CD4-positive, alpha-beta T cell treated with Interferon gamma for 1 hour (primary cell): ENCODE measurements around the gene LRRC37B.
"Not testable (repeated sequence)": the region's sequence is repeated elsewhere in the genome, so short reads cannot be mapped to it uniquely, and the experiment has no call there.

Experiments
- DNase-seq: peaks from one replicate; pipeline ENCODE4 v3.0.0-alpha.2; 2020

Gene LRRC37B

DNA sequence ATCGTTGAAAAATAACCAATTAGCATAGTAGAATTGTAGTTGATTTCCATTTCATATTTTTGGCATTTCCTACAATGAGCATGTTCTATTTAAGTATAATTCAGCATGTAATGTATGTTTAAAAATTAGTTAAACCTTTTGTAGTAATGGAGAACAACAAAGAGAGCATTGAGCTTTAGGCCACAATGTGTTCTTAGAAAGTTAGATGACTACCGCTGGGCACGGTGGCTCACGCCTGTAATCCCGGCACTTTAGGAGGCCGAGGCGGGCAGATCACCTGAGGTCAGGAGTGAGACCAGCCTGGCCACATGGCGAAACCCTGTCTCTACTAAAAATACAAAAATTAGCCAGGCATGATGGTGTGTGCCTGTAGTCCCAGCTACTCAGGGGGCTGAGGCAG, 93.1 kb downstream of the LRRC37B start:
- not testable (repeated sequence) for DNase-seq

DNA sequence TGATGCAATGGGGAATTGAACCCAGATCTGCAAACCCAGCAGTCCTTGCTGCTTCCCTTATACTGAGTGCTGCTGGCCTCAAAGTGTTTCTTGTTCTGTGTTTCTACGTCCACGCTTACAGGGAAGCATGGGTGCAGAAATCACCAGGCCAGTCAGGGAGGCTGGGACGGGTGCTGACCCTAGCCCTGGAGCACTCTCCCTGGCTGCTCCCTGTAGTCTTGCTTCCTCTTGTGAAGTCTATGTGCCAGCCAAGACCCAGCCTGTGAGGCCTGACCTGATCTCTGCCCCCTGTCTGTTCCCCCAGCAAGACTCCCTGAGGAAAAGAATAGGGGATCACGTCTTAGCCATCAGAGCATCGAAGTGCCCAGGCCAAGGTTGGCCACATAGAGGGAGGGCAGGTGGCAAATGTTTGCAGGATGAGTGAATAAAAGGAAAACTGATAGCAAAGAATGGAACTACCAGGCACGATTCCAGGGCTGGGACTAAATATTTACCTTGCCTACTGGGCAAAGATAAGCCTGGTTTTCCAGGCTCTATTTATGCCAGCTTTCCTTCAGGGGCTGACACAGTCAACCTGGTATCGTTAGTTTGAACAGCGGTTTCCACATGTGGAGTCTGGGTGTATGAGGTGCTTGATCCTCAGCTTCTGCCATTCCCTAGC, 93.9 kb downstream of the LRRC37B start:
- DNase-seq = no peak

DNA sequence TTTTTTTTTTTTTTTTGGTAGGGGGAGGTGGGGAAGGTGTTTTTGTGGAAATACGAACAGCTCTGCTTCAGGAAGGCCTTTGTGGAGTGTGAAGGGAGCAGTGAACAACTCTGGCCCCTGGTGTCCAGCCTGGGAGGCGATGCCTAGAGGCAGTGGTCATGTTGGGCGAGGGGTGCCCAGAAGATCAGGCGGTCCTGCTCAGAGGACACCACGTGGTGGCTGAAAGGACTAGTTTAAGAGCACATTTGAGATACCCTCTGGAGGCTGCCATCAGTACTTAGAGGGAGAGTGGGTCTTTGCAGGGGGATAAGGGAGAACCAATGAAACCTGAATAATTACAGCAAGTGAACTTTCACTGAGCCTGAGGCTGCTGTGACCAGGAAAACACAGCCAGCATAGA, 95.0 kb downstream of the LRRC37B start:
- no peak for DNase-seq

DNA sequence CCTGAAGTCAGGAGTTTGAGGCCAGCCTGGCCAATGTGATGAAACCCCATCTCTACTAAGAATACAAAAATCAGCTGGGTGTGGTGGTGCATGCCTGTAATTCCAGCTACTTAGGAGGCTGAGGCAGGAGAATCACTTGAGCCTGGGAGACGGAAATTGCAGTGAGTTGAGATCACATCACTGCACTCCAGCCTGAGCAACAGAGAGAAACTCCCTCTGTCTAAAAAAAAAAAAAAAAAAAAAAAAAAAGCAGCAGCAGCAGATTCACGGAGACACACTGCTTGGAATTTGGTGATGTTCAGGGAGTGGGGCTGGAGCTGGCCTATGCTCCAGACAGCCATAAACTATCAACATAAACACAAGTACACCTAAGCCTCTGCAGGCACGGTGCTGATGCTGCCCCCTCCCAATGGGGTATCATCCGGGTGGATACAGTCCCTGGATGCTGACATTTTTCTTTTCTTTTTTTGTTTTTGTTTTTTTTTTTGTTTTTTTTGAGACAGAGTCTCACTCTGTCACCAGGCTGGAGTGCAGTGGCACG, 95.5 kb downstream of the LRRC37B start:
- no peak for DNase-seq
